Stimulated activated CD4-positive, alpha-beta T cell treated with anti-CD3 and anti-CD28 coated beads, Interleukin-2, amount 100 ng/mL, for 4 hours (primary cell): ENCODE measurements around the gene AEBP1.

Experiments
- DNase-seq: peaks from one replicate; pipeline ENCODE4 v3.0.0-alpha.2; 2020; ENCODE audit warnings: low read depth

Gene AEBP1

DNA sequence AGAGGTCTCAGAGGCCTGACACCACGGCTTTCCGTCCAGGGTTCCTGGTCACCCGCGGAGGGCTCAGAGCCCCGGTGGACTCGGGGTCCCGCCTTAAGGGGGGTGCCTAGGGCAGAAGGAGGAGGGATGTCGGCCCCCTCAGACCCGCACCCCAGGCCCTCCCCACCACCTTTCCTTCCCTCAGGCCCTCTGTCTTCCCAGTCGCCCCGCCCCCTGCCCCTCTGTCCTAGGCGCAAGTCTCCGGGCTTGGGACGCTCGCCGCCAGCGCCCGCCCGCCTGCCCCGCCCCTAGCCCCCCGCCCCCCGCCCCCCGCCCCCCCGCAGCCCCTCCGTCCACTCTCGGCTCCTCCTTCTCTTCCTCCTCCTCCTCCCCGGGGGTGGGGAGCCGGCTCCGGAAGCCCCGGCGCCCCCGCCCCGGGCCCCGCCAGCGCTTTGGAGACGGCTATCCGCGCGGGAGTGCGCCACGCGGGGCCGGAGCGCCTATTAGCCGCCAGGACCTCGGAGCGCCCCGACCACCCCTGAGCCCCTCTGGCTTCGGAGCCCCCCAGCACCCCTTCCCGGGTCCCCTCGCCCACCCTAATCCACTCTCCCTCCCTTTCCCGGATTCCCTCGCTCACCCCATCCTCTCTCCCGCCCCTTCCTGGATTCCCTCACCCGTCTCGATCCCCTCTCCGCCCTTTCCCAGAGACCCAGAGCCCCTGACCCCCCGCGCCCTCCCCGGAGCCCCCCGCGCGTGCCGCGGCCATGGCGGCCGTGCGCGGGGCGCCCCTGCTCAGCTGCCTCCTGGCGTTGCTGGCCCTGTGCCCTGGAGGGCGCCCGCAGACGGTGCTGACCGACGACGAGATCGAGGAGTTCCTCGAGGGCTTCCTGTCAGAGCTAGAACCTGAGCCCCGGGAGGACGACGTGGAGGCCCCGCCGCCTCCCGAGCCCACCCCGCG lies at the start of gene AEBP1:
Gene AEBP1 (plus strand): TSS at position 423 of the 937 bp plus-strand sequence. CDS start 321 bp downstream, at position 744.
- DNase-seq: peak; percentile 44

DNA sequence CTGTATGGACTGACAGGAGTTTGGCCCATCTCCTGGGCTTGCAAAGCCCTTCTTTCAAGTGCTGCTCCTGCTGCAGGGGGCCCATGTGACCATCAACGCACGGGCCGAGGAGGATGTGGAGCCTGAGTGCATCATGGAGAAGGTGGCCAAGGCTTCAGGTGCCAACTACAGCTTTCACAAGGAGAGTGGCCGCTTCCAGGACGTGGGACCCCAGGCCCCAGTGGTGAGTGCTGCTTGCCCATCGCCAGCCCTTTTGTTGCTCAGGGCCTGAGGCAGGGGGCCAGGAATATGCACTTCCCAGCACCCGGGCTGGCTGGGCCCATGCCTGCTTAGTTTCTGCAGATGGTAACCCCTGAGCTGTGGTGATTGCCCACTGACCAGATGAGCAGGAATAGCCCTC lies 47.5 kb upstream of the AEBP1 start:
- no peak for DNase-seq

DNA sequence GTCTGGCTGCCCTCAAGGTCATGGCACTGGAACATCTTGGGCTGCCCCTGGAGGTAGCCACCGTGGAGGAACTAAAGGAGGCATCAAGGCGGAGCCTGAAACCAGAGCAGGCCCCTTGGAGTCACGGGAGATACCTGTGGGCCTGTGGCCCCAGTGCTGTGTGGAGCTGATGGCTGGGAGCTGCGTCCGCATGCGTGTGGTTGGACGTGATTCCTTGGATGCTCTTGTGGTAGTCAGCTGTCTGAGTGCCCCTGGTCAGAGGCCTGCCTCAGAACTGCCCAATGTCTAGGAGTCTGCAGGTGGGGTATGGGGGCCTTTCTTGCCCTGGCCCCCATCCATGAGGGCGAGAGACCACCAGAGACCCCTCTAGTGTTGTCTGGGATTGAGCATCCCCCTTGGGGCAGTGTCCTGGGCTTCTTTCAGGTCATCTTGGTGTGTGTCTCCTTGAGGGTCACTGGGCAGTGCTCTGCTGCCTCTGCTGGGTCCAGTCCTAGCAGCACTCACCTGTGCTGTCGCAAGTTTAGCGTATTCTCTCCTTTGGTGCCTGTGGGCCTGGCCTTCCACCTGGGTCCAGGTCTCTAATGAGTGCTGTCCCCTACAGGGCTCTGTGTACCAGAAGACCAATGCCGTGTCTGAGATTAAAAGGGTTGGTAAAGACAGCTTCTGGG lies 46.8 kb upstream of the AEBP1 start:
- no peak for DNase-seq

DNA sequence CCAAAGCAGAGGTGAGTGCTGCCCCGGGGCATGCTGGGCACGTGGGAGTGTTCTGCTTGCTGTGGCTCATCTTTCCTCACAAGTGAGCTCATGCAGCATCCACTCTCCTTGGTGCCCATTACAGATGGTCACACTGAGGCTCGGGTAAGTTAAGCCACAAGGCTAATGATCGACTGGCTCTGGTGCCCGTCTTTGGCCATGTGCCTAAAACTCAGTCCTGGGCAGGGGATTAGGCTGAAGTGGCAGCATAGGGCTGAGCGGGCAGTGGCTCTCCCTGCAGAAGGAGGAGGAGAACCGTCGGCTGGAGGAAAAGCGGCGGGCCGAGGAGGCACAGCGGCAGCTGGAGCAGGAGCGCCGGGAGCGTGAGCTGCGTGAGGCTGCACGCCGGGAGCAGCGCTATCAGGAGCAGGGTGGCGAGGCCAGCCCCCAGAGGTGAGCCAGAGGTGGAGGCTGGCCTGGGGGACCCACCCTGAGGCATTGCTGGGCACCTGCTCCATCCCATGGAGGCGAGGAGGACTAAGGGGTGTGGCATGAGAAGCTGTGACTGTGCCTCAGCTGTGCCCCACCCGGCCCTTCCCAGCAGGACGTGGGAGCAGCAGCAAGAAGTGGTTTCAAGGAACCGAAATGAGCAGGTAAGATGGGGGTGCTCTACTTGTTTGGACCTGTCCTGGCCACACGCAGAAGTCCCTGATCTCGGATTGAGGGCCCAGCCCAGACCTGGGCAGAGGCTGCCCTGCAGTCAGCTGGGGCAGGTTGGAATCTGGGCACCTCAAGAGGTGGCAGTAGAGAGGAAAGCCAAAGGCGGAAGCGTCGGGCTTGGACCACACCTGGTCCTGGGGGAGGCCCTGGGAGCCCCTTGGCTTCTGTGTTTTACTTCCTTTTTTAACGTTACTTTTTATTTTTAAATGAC lies 46.0 kb upstream of the AEBP1 start:
- no peak for DNase-seq

DNA sequence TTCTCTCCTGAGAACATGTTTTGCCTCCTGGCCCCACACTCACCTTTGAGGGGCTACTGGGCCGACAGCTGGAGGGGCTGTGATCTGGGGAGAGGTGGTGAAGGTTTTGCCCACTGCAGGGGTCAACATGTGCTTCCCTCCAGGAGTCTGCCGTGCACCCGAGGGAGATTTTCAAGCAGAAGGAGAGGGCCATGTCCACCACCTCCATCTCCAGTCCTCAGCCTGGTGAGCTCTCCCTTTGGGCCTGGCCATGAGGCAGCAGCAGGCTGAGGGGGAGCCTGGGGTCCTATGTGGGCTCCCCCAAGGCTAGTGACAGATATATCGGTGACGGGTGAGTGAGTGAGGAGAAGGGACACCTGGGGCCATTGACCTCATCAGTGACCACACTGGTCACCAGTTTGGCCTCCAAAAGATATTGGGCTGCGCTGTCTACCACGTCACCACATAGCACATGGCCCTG lies 45.4 kb upstream of the AEBP1 start:
- DNase-seq: no peak

DNA sequence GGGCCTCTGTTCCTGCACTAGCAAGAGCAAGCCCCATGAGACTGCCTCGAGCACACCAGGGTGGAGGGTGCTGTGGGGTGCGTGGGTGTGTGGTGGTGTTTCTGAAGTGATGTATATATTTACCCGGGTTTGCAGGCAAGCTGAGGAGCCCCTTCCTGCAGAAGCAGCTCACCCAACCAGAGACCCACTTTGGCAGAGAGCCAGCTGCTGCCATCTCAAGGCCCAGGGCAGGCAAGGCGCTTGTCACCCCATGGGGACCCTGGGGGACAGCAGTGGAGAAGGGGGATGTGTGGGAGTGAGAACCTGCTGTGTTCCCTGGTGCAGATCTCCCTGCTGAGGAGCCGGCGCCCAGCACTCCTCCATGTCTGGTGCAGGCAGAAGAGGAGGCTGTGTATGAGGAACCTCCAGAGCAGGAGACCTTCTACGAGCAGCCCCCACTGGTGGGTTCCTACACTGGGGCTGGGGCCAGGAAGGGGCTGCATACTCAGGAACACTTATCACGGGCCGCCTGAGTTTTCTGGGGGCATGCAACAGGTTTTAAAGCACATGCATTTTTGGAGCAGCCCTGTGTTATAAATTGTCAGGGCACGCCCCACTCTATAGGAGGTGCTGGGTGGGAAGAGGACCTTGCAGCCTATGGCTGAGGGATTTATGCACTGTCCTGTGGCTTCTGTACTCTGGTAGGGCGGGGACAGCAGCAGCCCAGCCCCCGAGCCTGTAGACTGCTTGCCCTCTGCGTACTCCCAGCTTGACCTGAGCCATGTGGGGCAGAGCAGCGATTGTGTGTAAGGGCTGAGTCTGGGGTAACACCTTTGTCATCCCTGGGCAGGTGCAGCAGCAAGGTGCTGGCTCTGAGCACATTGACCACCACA lies 44.7 kb upstream of the AEBP1 start:
- DNase-seq: no peak

DNA sequence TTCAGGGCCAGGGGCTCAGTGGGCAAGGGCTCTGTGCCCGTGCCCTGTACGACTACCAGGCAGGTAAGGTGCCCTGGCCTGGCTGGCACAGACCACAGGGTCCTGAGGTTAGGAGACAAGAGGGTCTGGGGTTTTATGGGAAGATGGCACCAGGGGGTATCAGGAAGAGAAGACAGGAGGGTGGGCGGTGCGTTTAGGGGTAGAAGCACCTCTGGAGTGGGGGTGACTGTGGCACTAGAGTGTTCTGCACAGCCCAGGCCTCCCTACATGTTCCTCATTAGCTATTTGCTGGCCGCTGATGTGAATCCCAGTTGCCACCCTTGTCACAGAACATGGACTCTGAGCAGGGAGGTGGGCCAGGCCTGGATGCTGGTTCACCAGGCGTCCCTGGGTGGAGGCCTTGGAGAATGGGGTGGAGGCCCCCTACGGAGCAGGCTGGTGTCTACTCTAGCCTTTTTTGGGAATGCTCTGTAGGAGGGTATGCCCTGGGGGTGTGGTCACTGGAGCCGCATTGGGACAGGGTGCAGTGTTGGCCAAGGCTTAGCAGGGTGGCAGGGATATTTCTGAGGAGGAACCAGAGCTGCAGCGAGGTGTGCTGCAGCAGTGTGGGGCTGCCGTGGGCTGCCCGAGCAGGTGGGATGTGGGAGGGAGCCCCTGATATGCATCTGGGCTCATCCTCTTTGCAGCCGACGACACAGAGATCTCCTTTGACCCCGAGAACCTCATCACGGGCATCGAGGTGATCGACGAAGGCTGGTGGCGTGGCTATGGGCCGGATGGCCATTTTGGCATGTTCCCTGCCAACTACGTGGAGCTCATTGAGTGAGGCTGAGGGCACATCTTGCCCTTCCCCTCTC lies 43.8 kb upstream of the AEBP1 start:
- DNase-seq: no peak

DNA sequence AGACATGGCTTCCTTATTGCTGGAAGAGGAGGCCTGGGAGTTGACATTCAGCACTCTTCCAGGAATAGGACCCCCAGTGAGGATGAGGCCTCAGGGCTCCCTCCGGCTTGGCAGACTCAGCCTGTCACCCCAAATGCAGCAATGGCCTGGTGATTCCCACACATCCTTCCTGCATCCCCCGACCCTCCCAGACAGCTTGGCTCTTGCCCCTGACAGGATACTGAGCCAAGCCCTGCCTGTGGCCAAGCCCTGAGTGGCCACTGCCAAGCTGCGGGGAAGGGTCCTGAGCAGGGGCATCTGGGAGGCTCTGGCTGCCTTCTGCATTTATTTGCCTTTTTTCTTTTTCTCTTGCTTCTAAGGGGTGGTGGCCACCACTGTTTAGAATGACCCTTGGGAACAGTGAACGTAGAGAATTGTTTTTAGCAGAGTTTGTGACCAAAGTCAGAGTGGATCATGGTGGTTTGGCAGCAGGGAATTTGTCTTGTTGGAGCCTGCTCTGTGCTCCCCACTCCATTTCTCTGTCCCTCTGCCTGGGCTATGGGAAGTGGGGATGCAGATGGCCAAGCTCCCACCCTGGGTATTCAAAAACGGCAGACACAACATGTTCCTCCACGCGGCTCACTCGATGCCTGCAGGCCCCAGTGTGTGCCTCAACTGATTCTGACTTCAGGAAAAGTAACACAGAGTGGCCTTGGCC lies 43.0 kb upstream of the AEBP1 start:
- no peak for DNase-seq

DNA sequence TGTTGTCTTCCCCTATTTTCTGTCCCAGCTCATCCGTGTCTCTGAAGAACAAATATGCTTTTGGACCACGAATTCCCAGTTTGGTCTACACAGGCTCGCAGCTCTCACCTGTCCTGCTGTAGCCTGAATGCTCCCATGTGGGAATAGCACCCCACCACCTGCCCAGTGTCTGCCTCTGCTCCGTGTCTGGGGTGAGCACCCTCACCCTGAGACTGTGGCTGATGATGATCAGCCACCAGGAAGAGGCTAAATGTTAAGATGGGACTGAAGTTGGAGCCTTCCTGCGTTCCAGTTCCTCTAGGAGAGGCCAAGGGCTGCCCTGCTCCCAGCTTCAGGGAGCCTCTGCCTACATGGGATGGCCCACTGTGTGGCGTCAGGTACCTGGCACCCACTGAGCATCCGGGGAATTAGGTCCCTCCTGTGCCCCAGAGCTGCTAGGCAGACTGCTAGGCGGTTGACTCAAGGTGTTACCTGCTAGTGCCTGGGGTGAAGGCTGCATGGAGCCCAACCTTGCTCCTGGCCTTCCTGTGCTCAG lies 42.4 kb upstream of the AEBP1 start:
- no peak for DNase-seq

DNA sequence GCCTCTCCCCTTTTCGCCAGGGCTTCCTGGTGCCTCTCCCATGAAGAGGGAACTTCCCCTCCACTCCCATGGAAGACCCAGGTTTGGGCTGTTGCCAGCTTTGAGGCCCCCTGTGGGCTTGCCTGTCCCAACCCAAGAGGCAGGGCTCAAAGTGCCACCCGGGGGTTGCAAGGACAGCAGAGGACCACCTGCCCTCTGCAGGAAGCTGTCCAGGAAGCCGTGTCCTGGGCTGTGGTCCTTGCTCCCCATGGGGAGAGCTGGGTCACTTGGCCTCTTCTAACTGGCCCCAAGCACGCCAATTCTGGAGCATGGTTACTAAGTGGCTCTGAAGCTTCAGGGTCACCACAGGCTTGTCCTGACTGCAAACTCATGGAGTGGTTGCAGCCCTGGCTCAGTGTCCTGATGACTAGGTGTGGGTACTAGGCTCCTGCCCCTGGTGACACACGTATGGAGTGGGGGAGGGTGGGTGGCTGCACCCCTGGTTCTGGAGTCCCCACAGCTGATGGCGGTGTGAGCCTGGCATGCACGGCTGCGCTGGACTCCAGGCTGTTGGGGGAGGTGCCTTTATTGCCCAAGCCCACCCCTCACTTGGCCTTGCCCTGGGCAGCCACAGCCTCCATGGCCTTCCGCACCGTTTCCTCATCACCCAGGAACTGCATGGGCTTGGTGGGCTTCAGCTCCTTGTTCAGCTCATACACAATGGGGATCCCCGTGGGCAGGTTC lies 41.8 kb upstream of the AEBP1 start:
- DNase-seq: no peak

DNA sequence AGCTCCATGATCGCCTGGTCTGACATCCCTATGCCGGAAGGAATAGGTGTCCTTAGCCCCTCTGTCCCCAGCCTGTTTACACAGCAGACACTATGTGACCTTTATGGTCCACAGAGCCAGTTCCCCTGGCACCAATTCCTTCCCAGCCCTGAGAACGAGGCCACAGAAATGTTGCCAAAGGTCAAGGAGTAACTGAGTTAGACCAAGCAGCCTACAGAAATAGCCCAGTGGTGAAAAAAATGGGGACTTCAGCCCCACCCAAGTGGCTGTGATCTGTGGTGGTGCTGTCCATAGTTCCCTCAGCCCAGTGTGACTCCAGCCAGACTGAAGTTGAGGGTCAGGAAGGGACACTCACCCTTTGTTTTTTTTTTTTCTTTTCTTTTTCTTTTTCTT lies 41.2 kb upstream of the AEBP1 start:
- no peak for DNase-seq

DNA sequence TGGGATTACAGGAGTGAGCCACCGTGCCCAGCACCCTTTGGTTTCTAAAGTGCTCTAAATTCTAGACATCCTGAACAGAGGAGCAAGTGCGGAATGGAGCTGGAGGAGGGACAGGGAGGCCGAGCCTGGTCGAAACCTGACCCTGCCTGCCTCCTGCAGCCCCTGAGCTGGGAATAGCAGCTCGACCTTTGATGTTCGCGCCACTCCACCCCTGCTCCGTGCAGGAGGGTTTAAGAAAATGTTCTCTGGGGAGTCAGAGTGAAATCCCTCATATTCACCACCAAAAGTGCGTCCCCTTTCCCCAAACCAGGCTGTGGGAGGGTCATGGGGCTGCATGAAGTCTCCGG lies 40.6 kb upstream of the AEBP1 start:
- DNase-seq: no peak

DNA sequence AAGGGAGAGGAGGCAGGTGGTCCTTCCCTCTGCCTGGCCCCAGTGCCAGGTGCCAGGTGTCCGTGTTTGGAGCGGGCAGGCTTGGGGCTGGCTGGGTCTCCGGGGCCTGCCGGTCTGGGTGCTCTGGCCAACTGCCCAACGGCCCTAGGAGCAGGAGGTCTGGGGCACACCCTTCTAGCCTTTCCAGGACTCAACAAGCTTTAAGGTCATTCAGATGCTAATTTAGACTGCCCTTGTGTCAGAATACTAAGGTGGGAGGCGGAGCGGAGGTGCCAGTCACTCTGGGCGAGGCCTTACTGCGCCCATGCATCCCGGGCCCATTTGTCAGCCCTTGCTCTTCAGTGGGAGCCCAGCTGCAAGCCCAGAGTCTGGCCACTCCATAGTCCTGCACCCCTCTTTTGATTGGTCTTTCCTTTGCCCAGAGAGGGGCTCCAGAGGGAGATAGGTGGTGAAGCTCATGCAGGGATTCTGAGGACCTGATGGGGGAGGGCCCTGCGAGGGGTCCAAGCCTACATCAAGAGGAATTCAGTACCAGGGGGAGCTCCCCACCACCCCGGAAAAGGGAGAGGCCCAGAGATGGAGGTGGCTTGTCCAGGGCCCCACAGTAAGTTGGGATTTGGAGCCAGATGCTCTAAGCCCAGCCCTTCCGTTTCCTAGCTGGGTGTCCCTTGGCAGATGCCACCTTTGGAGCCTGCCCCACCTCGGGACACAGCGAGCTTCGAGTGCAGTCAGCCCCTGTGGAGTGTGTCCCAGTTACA lies 40.1 kb upstream of the AEBP1 start:
- DNase-seq: no peak

DNA sequence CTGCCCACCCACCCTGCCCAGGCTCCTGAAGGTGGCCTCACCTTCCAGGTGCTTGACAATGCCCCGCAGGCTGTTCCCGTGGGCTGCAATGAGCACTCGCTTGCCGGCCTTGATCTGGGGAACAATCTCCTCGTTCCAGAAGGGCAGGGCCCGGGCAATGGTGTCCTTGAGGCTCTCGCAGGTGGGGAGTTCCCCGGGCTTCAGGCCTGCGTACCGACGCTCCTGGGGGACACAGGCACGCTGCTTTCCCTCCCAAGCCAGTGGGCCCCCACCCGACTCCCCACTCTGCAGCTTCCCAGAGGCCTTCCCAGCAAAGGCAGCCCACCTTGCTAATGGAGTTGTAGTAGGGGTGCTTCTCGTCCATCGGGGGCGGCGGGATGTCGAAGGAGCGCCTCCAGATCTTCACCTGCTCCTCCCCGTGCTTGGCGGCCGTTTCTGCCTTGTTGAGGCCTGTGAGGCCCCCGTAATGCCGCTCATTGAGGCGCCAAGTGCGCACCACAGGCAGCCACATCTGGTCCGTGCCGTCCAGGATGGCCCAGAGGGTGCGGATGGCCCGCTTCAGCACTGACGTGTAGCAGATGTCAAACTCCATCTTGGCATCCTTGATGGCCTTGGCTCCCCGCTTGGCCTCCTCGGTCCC lies 39.2 kb upstream of the AEBP1 start:
- no peak for DNase-seq

DNA sequence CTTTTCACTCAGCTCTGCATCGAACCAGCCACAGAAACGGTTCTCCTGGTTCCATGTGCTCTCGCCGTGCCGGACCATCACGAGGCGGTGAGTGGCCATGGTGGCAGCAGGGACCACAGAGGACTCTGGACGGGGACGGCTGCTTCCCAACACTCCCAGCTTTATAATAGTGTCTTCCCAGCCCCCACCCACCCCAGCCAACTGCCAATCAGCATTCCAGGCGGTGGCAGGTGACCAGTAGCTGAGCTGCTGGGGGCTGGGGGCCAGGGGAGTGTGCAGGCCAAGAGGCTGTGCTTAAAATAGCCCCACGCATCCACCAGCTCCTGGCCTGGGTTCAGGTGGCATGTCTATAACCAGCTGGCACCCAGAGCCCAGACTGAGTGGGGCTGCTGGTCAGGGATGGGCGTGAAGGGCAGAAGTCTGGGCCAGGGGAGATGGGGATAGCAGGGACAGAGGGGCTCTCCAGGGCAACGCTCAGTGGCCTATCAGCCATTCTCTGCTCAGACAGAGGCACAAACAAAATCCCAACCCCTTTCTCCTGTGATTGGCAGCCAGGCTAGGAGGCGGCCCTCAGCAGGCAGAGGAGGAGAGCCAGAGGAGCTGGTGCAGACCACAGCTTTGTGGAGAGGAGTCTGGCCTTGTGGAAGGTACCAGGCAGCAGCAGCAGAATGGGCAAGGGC lies 38.6 kb upstream of the AEBP1 start, which contains the start of gene PGAM2:
Gene PGAM2 (minus strand): TSS at position 137 of the 680 bp plus-strand sequence. CDS start 38 bp downstream, at position 99.
- no peak for DNase-seq

DNA sequence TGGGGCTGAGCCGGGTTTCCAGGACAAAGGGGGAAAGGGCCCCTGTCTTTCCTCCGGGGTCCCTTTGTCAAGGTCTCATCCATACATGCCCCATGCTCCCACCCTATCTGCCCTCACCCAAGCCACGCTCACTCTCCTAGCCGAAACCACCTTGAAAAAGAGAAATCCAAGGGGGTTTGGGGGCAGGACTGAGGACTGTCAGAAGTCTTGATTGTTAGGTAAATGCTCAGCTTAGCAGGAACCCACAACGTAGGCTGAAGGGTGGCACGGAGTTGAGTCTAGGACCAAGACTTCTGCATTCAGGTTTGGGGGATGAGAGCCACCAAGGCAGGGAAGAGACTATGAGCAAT lies 38.1 kb upstream of the AEBP1 start:
- no peak for DNase-seq

DNA sequence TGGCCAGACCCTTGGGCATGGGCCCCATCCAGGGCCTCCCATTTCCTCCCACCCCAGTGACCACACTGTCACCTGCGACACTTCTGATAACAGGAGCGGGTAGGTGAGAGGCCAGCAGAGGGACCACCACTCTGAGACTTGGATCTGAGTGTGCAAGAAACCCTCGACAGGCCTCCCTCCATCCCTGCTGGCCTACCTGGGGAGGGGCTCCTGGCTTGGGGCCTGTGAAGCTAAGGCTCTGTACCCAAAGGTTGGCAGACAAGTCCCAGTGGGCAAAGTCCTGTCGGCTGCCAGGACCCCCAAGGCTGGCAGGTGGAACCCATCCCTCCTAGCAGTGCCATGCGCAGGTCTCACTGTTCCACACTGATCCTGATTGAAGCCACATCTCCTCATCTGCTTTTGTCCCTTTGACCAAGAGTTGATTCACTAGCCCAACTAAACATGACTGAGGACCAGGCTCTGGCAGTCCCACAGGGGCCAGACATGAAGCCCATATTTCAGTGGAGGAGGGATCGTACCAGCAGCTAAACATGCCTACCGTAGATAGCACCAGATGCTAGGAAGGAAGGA lies 37.6 kb upstream of the AEBP1 start:
- no peak for DNase-seq
